ENCODE results near the gene CDC73.
"Not testable (repeated sequence)": the region's sequence is repeated elsewhere in the genome, so short reads cannot be mapped to it uniquely, and the experiment has no call there.

CDC73 gene

GRCh38 chr1:193211539-193211938 is 89.7 kb downstream of the CDC73 start:
- FAIRE-seq: no peak
- TF ChIP-seq POLR2AphosphoS5 (IDR thresholded peaks at IDR 0.05; ENCODE audit: low read depth, low read length): no peak
- TF ChIP-seq TAF1 (IDR thresholded peaks at IDR 0.05; ENCODE audit: low read depth, low read length): no peak
- TF ChIP-seq SPI1 (IDR thresholded peaks at IDR 0.05; ENCODE audit: low read depth, low read length): no peak
- TF ChIP-seq POLR2A (IDR thresholded peaks at IDR 0.05; ENCODE audit: low read depth, low read length): no peak
- TF ChIP-seq POU2F2 (IDR thresholded peaks at IDR 0.05; ENCODE audit: low read depth, low read length): no peak
- TF ChIP-seq PAX5 (IDR thresholded peaks at IDR 0.05; ENCODE audit: insufficient read depth, low read length, severe bottlenecking): no peak
- DNase-seq (ENCODE audit: insufficient read length, low spot score): no peak

DNA sequence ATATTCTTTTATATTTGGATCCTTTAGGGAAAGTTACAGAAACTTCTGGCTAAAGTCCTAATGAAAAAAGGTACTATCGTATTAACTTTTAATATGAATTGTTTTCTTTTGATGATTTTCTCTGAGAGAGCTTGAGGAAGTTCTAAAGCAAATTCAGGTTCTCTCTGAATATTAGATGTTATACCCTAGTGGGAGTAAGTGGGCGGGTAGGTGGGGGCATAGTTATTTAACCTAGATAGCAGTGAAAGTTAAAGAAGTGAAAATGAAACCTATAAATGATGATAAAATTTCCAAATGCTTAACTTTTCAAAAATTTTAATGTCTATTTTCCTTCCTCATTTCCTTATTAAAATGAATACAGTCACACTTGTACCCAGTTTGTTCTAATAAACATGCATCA is 90.8 kb downstream of the CDC73 start:
- no peak for FAIRE-seq
- no peak for DNase-seq (ENCODE audit: insufficient read length, low spot score)
- TF ChIP-seq POLR2A (IDR thresholded peaks at IDR 0.05; ENCODE audit: low read depth, low read length) (no peak), SPI1 (IDR thresholded peaks at IDR 0.05; ENCODE audit: low read depth, low read length) (no peak), TAF1 (IDR thresholded peaks at IDR 0.05; ENCODE audit: low read depth, low read length) (no peak), POU2F2 (IDR thresholded peaks at IDR 0.05; ENCODE audit: low read depth, low read length) (no peak), POLR2AphosphoS5 (IDR thresholded peaks at IDR 0.05; ENCODE audit: low read depth, low read length) (no peak), PAX5 (IDR thresholded peaks at IDR 0.05; ENCODE audit: insufficient read depth, low read length, severe bottlenecking) (no peak)

DNA sequence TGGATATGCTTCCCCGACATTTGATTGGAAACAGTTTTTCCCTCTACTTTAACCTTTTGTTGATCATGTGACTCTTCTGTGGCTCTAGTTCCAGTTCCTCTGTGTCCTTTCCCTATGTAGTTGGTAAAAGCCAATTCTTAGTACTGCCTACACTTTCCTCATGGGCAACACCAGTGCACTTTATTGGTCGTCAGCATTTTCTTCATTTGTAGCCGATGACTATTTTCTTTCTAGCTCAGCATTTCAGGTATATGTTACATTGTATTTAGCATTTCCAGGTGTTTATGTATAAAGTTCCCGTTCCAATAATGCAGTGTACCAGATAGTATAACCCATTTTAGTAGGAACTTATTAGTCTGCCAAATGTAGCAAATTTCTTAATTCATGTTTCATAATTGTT is 92.2 kb downstream of the CDC73 start:
- TF ChIP-seq SPI1 (IDR thresholded peaks at IDR 0.05; ENCODE audit: low read depth, low read length): no peak
- TF ChIP-seq POU2F2 (IDR thresholded peaks at IDR 0.05; ENCODE audit: low read depth, low read length): no peak
- TF ChIP-seq PAX5 (IDR thresholded peaks at IDR 0.05; ENCODE audit: insufficient read depth, low read length, severe bottlenecking): no peak
- no peak for TF ChIP-seq TAF1 (IDR thresholded peaks at IDR 0.05; ENCODE audit: low read depth, low read length)
- no peak for TF ChIP-seq POLR2A (IDR thresholded peaks at IDR 0.05; ENCODE audit: low read depth, low read length)
- TF ChIP-seq POLR2AphosphoS5 (IDR thresholded peaks at IDR 0.05; ENCODE audit: low read depth, low read length): no peak
- no peak for FAIRE-seq
- no peak for DNase-seq (ENCODE audit: insufficient read length, low spot score)

- DNase-seq (ENCODE audit: insufficient read length, low spot score): no peak
- no peak for FAIRE-seq
- TF ChIP-seq POLR2AphosphoS5 (IDR thresholded peaks at IDR 0.05; ENCODE audit: low read depth, low read length) (no peak), POU2F2 (IDR thresholded peaks at IDR 0.05; ENCODE audit: low read depth, low read length) (no peak), SPI1 (IDR thresholded peaks at IDR 0.05; ENCODE audit: low read depth, low read length) (no peak), POLR2A (IDR thresholded peaks at IDR 0.05; ENCODE audit: low read depth, low read length) (no peak), PAX5 (IDR thresholded peaks at IDR 0.05; ENCODE audit: insufficient read depth, low read length, severe bottlenecking) (no peak), TAF1 (IDR thresholded peaks at IDR 0.05; ENCODE audit: low read depth, low read length) (no peak)
These were observed 95.1 kb downstream of the CDC73 start for GRCh38 chr1:193216920-193217319.

DNA sequence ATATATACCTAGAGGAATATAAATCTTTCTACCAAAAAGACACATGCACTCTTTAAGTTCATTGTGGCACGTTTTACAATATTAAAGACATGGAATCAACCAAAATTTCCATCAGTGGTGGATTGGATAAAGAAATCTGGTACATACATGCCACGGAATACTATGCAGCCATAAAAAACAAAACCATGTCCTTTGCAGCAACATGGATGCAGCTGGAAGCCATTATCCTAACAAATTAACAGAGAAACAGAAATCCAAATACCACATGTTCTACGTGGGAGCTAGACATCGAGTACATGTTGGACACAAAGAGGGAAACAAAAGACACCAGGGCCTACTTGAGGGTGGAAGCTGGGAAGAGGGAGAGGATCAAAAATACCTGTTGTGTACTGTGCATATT is 97.6 kb downstream of the CDC73 start:
- FAIRE-seq (no peak), DNase-seq (ENCODE audit: insufficient read length, low spot score) (no peak)
- TF ChIP-seq SPI1 (IDR thresholded peaks at IDR 0.05; ENCODE audit: low read depth, low read length) (no peak), POLR2AphosphoS5 (IDR thresholded peaks at IDR 0.05; ENCODE audit: low read depth, low read length) (no peak)

DNA sequence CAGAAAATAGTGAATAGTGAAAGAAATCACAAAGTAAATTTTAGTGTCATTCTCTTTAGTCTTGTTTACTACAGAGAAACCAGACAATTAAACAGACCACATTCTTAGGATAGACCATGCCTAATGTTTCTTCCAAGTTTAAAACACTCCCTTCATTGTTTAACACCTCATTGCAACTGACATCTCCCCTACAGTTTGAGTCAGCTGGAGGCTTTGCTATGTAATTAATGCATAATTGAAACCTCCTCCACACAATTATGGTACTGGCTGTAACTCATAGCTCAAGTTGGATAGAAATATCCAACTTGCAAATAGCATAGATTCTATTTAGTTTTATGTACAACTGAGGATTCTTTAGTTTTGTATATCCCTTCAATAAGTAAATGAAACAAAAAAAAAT is 99.8 kb downstream of the CDC73 start:
- TF ChIP-seq POLR2AphosphoS5 (IDR thresholded peaks at IDR 0.05; ENCODE audit: low read depth, low read length): no peak
- no peak for TF ChIP-seq POLR2A (IDR thresholded peaks at IDR 0.05; ENCODE audit: low read depth, low read length)
- no peak for TF ChIP-seq POU2F2 (IDR thresholded peaks at IDR 0.05; ENCODE audit: low read depth, low read length)
- no peak for TF ChIP-seq PAX5 (IDR thresholded peaks at IDR 0.05; ENCODE audit: insufficient read depth, low read length, severe bottlenecking)
- TF ChIP-seq TAF1 (IDR thresholded peaks at IDR 0.05; ENCODE audit: low read depth, low read length): no peak
- TF ChIP-seq SPI1 (IDR thresholded peaks at IDR 0.05; ENCODE audit: low read depth, low read length): no peak
- no peak for DNase-seq (ENCODE audit: insufficient read length, low spot score)
- FAIRE-seq: no peak

GRCh38 chr1:193222056-193222615 is 100.3 kb downstream of the CDC73 start:
- TF ChIP-seq PAX5 (IDR thresholded peaks at IDR 0.05; ENCODE audit: insufficient read depth, low read length, severe bottlenecking) (no peak), POLR2AphosphoS5 (IDR thresholded peaks at IDR 0.05; ENCODE audit: low read depth, low read length) (no peak), POLR2A (IDR thresholded peaks at IDR 0.05; ENCODE audit: low read depth, low read length) (no peak), SPI1 (IDR thresholded peaks at IDR 0.05; ENCODE audit: low read depth, low read length) (no peak)
- FAIRE-seq (no peak), DNase-seq (ENCODE audit: insufficient read length, low spot score) (no peak)

DNA sequence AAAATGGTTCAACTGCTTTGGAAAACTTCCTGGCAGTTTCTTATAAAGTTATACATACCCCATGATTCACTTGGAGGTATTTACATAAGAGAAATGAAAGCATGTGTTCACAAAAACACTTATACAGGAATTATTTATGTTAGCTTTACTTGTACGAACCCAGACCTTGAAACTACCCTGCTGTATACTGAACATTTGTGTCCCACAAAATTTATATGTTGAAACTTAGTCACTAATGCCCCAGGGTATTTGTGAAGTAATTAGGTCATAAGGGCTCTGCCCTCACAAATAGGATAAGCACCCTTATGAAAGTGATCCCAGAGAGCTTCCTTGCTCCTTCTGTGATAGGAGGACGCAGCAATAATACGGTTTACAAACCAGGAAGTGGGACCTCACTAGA is 107.3 kb downstream of the CDC73 start:
- DNase-seq (ENCODE audit: insufficient read length, low spot score) (no peak), FAIRE-seq (no peak)
- TF ChIP-seq TAF1 (IDR thresholded peaks at IDR 0.05; ENCODE audit: low read depth, low read length) (no peak), SPI1 (IDR thresholded peaks at IDR 0.05; ENCODE audit: low read depth, low read length) (no peak), PAX5 (IDR thresholded peaks at IDR 0.05; ENCODE audit: insufficient read depth, low read length, severe bottlenecking) (no peak), POU2F2 (IDR thresholded peaks at IDR 0.05; ENCODE audit: low read depth, low read length) (no peak), POLR2A (IDR thresholded peaks at IDR 0.05; ENCODE audit: low read depth, low read length) (no peak), POLR2AphosphoS5 (IDR thresholded peaks at IDR 0.05; ENCODE audit: low read depth, low read length) (no peak)

DNA sequence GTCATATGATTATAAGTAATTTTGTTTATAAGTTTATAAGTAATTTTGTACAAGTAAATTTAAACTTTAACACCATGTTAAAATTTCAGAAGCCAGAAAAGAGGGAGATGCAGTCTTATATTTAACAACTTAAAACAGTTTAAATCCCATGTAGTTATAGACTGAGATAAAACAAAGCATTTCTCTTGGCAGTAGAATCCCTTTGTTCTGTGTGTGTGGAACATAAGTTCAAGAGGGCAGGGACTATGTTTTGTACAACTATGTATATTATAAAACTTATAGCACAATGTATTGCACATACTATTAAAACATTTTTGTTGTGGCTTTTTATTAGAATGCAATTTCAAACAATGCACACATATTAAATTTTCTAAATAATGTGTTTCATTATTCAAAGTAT is 109.3 kb downstream of the CDC73 start:
- FAIRE-seq: not testable (repeated sequence)

GRCh38 chr1:193234530-193234929 is 112.7 kb downstream of the CDC73 start:
- DNase-seq (ENCODE audit: insufficient read length, low spot score): no peak
- FAIRE-seq: no peak
- no peak for TF ChIP-seq PAX5 (IDR thresholded peaks at IDR 0.05; ENCODE audit: insufficient read depth, low read length, severe bottlenecking)
- no peak for TF ChIP-seq SPI1 (IDR thresholded peaks at IDR 0.05; ENCODE audit: low read depth, low read length)
- no peak for TF ChIP-seq POLR2AphosphoS5 (IDR thresholded peaks at IDR 0.05; ENCODE audit: low read depth, low read length)
- no peak for TF ChIP-seq POLR2A (IDR thresholded peaks at IDR 0.05; ENCODE audit: low read depth, low read length)

More for the DNA sequence above, 109.3 kb downstream of the CDC73 start:
- DNase-seq (ENCODE audit: insufficient read length, low spot score): not testable (repeated sequence)
